Mesangial cell (primary cell): ENCODE results near the gene CLEC4E. TPM values are rescaled to one million over a fixed set of nuclear protein-coding genes. Genes with fewer than 3 reads are reported as not detected.

Experiments
- total RNA-seq: library from RNA; depleted of rRNA; stranded (reverse); fragments of >200 nt; gene quantifications from 2 replicates; pipeline ENCODE4 v1.2.3, GENCODE V29; 2015

The CLEC4E gene
- 4.6 and 14.0 TPM in 2 replicates for total RNA-seq

GRCh38 chr12:8540831-8541230 is at the start of gene CLEC4E:
TSS of gene CLEC4E (minus strand) at chr12:8540905. CDS start at chr12:8540797, 108 bp downstream.

GRCh38 chr12:8513256-8513655 is 27.4 kb downstream of the CLEC4E start, which contains the start of gene CLEC4D:
TSS of gene CLEC4D (plus strand) at chr12:8513503. CDS start at chr12:8513733, 230 bp downstream.

Other genes with a start within 250 kb of the CLEC4E start
- not detected in 2 replicates for gene CLEC6A, start 84.9 kb downstream of the CLEC4E start, total RNA-seq
- not detected in 2 replicates for gene CLEC4D, start 27.4 kb downstream of the CLEC4E start, total RNA-seq
- 0.13 TPM in 1 of 2 replicates, not detected in the other for gene AICDA, start 72.0 kb upstream of the CLEC4E start, total RNA-seq
- 0.89 and 1.5 TPM in 2 replicates for gene MFAP5, start 121.9 kb upstream of the CLEC4E start, total RNA-seq
- 10.3 and 13.1 TPM in 2 replicates for gene RIMKLB, start 157.1 kb upstream of the CLEC4E start, total RNA-seq